H1 (cell line): ENCODE results near the gene DOCK10.

Experiments
- EP300 ChIP-seq, 2 experiments: IDR thresholded peaks; 1 replicate in 1 of 2; 2 replicates in 1 of 2; pipeline ENCODE4 v1.6.1; 2011 to 2012; ENCODE audit warnings: low read depth in 2 of 2, low read length in 2 of 2, mild to moderate bottlenecking in 2 of 2, borderline replicate concordance in 1 of 2, inconsistent platforms in 1 of 2, moderate library complexity in 1 of 2
- EZH2 ChIP-seq: fragments of 200-600 bp; sonication (generic); IDR thresholded peaks from 2 replicates; pipeline ENCODE4 v1.7.1; 2012; ENCODE audit warnings: low read depth, mild to moderate bottlenecking, moderate library complexity, low read length, inconsistent platforms; ENCODE audit not compliant: severe bottlenecking
- POLR2A ChIP-seq, 2 experiments: IDR thresholded peaks; 1 replicate in 1 of 2; 2 replicates in 1 of 2; pipeline ENCODE4 v1.6.1; 2011; ENCODE audit warnings: low read depth in 2 of 2, low read length in 2 of 2, mild to moderate bottlenecking in 2 of 2; ENCODE audit errors: control extremely low read depth in 1 of 2
- RAD21 ChIP-seq, 2 experiments: IDR thresholded peaks in 1 of 2; conservative IDR thresholded peaks in 1 of 2; 2 replicates each; pipeline ENCODE4 v1.6.1; 2011; ENCODE audit warnings: low read depth in 2 of 2, low read length in 2 of 2, improper control_type of control experiment in 1 of 2, inconsistent platforms in 1 of 2, mild to moderate bottlenecking in 1 of 2, moderate library complexity in 1 of 2
- TF ChIP-seq, protein P1 (sequence below), 3 experiments: IDR thresholded peaks; 1 replicate in 2 of 3; 2 replicates in 1 of 3; pipeline versions ENCODE4 v1.5.1 to v1.6.1; 2011; ENCODE audit warnings: low read length in 3 of 3, mild to moderate bottlenecking in 3 of 3, inconsistent platforms in 2 of 3, low read depth in 1 of 3, moderate library complexity in 1 of 3; ENCODE audit not compliant: insufficient read depth in 1 of 3; ENCODE audit errors: control extremely low read depth in 1 of 3
- TF ChIP-seq, protein P2 (sequence below): IDR thresholded peaks from 2 replicates; pipeline ENCODE4 v1.6.1; 2011; ENCODE audit warnings: low read length, improper control_type of control experiment

DNA sequence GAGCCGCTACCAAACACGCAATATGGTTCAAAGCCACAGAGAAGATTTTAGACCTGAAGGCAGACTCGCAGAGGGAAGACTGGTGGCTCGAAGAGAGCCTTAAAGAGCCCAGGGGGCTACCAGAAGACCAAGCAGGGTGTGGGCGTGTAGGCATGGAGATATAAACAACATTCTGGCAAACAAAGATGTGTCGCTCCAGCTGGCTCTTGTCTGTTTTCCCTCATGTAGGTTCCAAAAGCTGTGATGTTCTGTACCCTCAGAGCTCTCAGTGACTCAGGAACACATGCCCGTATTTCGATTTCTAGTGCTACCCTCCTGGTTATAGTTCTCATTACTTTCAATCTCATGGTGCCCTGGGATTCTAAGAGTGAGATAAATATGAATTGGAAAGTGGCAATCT is 44.5 kb downstream of the DOCK10 start:
- TF ChIP-seq, protein P1, sequence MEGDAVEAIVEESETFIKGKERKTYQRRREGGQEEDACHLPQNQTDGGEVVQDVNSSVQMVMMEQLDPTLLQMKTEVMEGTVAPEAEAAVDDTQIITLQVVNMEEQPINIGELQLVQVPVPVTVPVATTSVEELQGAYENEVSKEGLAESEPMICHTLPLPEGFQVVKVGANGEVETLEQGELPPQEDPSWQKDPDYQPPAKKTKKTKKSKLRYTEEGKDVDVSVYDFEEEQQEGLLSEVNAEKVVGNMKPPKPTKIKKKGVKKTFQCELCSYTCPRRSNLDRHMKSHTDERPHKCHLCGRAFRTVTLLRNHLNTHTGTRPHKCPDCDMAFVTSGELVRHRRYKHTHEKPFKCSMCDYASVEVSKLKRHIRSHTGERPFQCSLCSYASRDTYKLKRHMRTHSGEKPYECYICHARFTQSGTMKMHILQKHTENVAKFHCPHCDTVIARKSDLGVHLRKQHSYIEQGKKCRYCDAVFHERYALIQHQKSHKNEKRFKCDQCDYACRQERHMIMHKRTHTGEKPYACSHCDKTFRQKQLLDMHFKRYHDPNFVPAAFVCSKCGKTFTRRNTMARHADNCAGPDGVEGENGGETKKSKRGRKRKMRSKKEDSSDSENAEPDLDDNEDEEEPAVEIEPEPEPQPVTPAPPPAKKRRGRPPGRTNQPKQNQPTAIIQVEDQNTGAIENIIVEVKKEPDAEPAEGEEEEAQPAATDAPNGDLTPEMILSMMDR (IDR thresholded peaks at IDR 0.05; ENCODE audit: control extremely low read depth in 1 of 3, insufficient read depth in 1 of 3, low read depth in 1 of 3, low read length in 3 of 3) = no peak
- TF ChIP-seq POLR2A (IDR thresholded peaks at IDR 0.05; ENCODE audit: control extremely low read depth in 1 of 2, low read depth in 2 of 2, low read length in 2 of 2) = no peak
- no peak for TF ChIP-seq EP300 (IDR thresholded peaks at IDR 0.05; ENCODE audit: borderline replicate concordance in 1 of 2, low read depth in 2 of 2, low read length in 2 of 2)
- no peak for TF ChIP-seq RAD21 (IDR thresholded peaks at IDR 0.05 in 1 of 2, conservative IDR thresholded peaks at IDR 0.05 in 1 of 2; ENCODE audit: low read depth in 2 of 2, low read length in 2 of 2)
- no peak for TF ChIP-seq EZH2
- TF ChIP-seq, protein P2, sequence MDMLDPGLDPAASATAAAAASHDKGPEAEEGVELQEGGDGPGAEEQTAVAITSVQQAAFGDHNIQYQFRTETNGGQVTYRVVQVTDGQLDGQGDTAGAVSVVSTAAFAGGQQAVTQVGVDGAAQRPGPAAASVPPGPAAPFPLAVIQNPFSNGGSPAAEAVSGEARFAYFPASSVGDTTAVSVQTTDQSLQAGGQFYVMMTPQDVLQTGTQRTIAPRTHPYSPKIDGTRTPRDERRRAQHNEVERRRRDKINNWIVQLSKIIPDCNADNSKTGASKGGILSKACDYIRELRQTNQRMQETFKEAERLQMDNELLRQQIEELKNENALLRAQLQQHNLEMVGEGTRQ = no peak
